ENCODE results near the gene KNCN. TPM values are rescaled to one million over a fixed set of nuclear protein-coding genes. Genes with fewer than 3 reads are reported as not detected.
A peak's percentile ranks its signal among the peaks of the same experiment; 100 is the strongest.

Gene KNCN
- total and polyA plus RNA-seq, 10 donors, result not detected

GRCh38 chr1:46595127-46595526 lies 43.7 kb upstream of the KNCN start:
- TF ChIP-seq, protein P1, sequence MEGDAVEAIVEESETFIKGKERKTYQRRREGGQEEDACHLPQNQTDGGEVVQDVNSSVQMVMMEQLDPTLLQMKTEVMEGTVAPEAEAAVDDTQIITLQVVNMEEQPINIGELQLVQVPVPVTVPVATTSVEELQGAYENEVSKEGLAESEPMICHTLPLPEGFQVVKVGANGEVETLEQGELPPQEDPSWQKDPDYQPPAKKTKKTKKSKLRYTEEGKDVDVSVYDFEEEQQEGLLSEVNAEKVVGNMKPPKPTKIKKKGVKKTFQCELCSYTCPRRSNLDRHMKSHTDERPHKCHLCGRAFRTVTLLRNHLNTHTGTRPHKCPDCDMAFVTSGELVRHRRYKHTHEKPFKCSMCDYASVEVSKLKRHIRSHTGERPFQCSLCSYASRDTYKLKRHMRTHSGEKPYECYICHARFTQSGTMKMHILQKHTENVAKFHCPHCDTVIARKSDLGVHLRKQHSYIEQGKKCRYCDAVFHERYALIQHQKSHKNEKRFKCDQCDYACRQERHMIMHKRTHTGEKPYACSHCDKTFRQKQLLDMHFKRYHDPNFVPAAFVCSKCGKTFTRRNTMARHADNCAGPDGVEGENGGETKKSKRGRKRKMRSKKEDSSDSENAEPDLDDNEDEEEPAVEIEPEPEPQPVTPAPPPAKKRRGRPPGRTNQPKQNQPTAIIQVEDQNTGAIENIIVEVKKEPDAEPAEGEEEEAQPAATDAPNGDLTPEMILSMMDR (IDR thresholded peaks at IDR 0.05 in 8 of 11, conservative IDR thresholded peaks at IDR 0.05 in 3 of 11), result no peak
- TF ChIP-seq POLR2AphosphoS5 (IDR thresholded peaks at IDR 0.05), result peak in 1 of 3 donors; percentile 69
- TF ChIP-seq POLR2A (IDR thresholded peaks at IDR 0.05), result no peak
- H3K4me1 ChIP-seq, result peaks cover 0 to 75% (median 38%) of the 10 kb centered on the region in 6 donors
- intact Hi-C loops (cut with DNase I; ENCODE audit: low total_unique reads), result no loop called here
- H3K9me3 ChIP-seq, result no peaks in the 10 kb centered on the region
- peak overlapping the region in 1 of 8 donors; percentile 26 for H3K4me3 ChIP-seq
- peaks cover 4 to 58% (median 39%) of the 10 kb centered on the region in 6 donors for H3K36me3 ChIP-seq
- 13 to 31% (median 20%) methylated on average over 3 of the region's 3 CpGs for WGBS, 5 donors
- H3K27ac ChIP-seq, result peak overlapping the region; percentile 69 to 95 (median 82)
- H3K27me3 ChIP-seq (replicated peaks in 1 of 7), result no peaks in the 10 kb centered on the region
- DNase-seq, result peak; percentile 86

- peak in 1 of 3 donors; percentile 24 for TF ChIP-seq POLR2AphosphoS5 (IDR thresholded peaks at IDR 0.05)
- TF ChIP-seq, protein P1 (IDR thresholded peaks at IDR 0.05 in 8 of 11, conservative IDR thresholded peaks at IDR 0.05 in 3 of 11), result no peak
- H3K27me3 ChIP-seq (replicated peaks in 1 of 7), result no peaks in the 10 kb centered on the region
- H3K27ac ChIP-seq, result peak overlapping the region; percentile 69 to 95 (median 82)
- intact Hi-C loops (cut with DNase I; ENCODE audit: low total_unique reads), result no loop called here
- H3K9me3 ChIP-seq, result no peaks in the 10 kb centered on the region
- WGBS, 5 donors, result 48 to 71% (median 53%) methylated on average over 5 of the region's 5 CpGs
- no peak for DNase-seq
- peaks cover 0 to 64% (median 27%) of the 10 kb centered on the region in 6 donors for H3K4me1 ChIP-seq
- peaks cover 5 to 69% (median 50%) of the 10 kb centered on the region in 6 donors for H3K36me3 ChIP-seq
- peak overlapping the region in 1 of 8 donors; percentile 26 for H3K4me3 ChIP-seq
These were observed 42.6 kb upstream of the KNCN start for GRCh38 chr1:46594063-46594462.

DNA sequence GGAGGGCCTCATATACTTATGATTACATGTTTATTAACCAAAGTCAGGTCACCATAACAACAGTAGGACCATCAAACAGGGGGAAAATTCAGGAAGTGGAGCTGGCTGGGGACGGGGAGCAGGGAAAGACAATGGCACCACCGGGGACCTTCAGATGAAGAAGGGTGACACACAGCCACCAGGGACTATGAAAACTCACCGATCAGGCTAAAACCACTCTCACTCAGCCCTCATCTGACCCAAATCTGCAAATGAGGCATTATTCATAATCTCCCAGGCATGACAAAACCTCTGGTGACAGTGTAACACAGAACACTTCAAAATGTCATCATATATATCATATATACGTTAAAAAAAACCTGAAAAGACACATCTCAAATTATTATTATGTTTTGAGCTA lies 41.4 kb upstream of the KNCN start:
- intact Hi-C loops (cut with DNase I; ENCODE audit: low total_unique reads), result no loop called here

GRCh38 chr1:46589529-46589928 lies 38.1 kb upstream of the KNCN start:
- intact Hi-C loops (cut with DNase I; ENCODE audit: low total_unique reads), result no loop called here
- 94 to 100% (median 98%) methylated on average over 3 of the region's 3 CpGs for WGBS, 5 donors
- TF ChIP-seq POLR2A (IDR thresholded peaks at IDR 0.05) (no peak), POLR2AphosphoS5 (IDR thresholded peaks at IDR 0.05) (no peak)
- TF ChIP-seq, protein P1 (IDR thresholded peaks at IDR 0.05 in 8 of 11, conservative IDR thresholded peaks at IDR 0.05 in 3 of 11), result no peak
- Histone ChIP-seq H3K4me3 (no peak overlapping the region), H3K4me1 (peaks cover 0 to 54% (median 23%) of the 10 kb centered on the region in 6 donors), H3K36me3 (peaks cover 5 to 93% (median 69%) of the 10 kb centered on the region in 6 donors), H3K27ac (peak overlapping the region in 2 of 8 donors; percentile 10 to 11), H3K27me3 (replicated peaks in 1 of 7) (no peaks in the 10 kb centered on the region), H3K9me3 (no peaks in the 10 kb centered on the region)
- DNase-seq, result no peak

More for the DNA sequence above, 41.4 kb upstream of the KNCN start:
- Histone ChIP-seq H3K4me1 (peaks cover 0 to 55% (median 25%) of the 10 kb centered on the region in 6 donors), H3K36me3 (peaks cover 5 to 74% (median 53%) of the 10 kb centered on the region in 6 donors), H3K4me3 (no peak overlapping the region), H3K27me3 (replicated peaks in 1 of 7) (no peaks in the 10 kb centered on the region), H3K9me3 (no peaks in the 10 kb centered on the region), H3K27ac (peak overlapping the region in 3 of 8 donors; percentile 92 to 95 (median 93))
- no peak for DNase-seq
- 81 to 97% (median 83%) methylated on average over 4 of the region's 4 CpGs for WGBS, 5 donors
- TF ChIP-seq, protein P1 (IDR thresholded peaks at IDR 0.05 in 8 of 11, conservative IDR thresholded peaks at IDR 0.05 in 3 of 11), result no peak
- TF ChIP-seq POLR2AphosphoS5 (IDR thresholded peaks at IDR 0.05), result no peak
- no peak for TF ChIP-seq POLR2A (IDR thresholded peaks at IDR 0.05)

Data from spleen (tissue), 11 donors.